Aorta (tissue), 5 donors: ENCODE measurements around the gene CD34. TPM values are rescaled to one million over a fixed set of nuclear protein-coding genes. Genes with fewer than 3 reads are reported as not detected.

ENCODE experiments used
- ATAC-seq: fragments of 200-7000 bp; cut with Tn5 transposase; one replicate; pipeline ENCODE4 v1.9.1; 2022; ENCODE audit warnings: moderate library complexity; ENCODE audit not compliant: low FRiP score
- DNase-seq, 2 donors: peaks; one replicate each; pipeline ENCODE4 v3.0.0-alpha.2; 2020
- H3K27ac ChIP-seq, 2 donors: one replicate each; pipeline ENCODE4 v1.5.1; 2013; ENCODE audit warnings: low read length in 2 of 2, mild to moderate bottlenecking in 2 of 2, moderate library complexity in 2 of 2, control low read depth in 1 of 2, inconsistent platforms in 1 of 2, low read depth in 1 of 2
- H3K27me3 ChIP-seq, 2 donors: one replicate each; pipeline ENCODE4 v1.6.1; 2013; ENCODE audit warnings: control low read depth in 1 of 2, low read length in 1 of 2, mild to moderate bottlenecking in 1 of 2, moderate library complexity in 1 of 2; ENCODE audit not compliant: insufficient read depth in 2 of 2, control insufficient read depth in 1 of 2
- H3K36me3 ChIP-seq, 2 donors: one replicate each; pipeline ENCODE4 v1.6.1; 2013; ENCODE audit warnings: control low read depth in 1 of 2, low read length in 1 of 2, mild to moderate bottlenecking in 1 of 2; ENCODE audit not compliant: insufficient read depth in 2 of 2, control insufficient read depth in 1 of 2
- H3K4me1 ChIP-seq, 2 donors: one replicate each; pipeline ENCODE4 v1.6.1; 2013; ENCODE audit warnings: low read length in 2 of 2, control low read depth in 1 of 2, mild to moderate bottlenecking in 1 of 2, moderate library complexity in 1 of 2; ENCODE audit not compliant: insufficient read depth in 2 of 2, control insufficient read depth in 1 of 2
- H3K4me3 ChIP-seq, 2 donors: one replicate each; pipeline ENCODE4 v1.5.1; 2013; ENCODE audit warnings: low read length in 2 of 2, control low read depth in 1 of 2, mild to moderate bottlenecking in 1 of 2
- H3K9me3 ChIP-seq: one replicate; pipeline ENCODE4 v1.6.1; 2013; ENCODE audit warnings: mild to moderate bottlenecking, low read length; ENCODE audit not compliant: control insufficient read depth
- WGBS, 2 donors: extraction: QIAGEN DNeasy Blood & Tissue Kit; methylation state at CpG; one replicate each; pipeline ENCODE4 v1.1.7; 2013; 5-methylcytosine and 5-hydroxymethylcytosine counted together
- intact Hi-C, 2 donors: fragments of 100-400 bp; cut with DNase I; formaldehyde crosslinking; loops; one replicate each; pipeline versions ENCODE4 v1.14.2 to v1.15.0; 2022
- polyA plus RNA-seq, 2 donors: library from polyadenylated mRNA; stranded (reverse); fragments of 200-250 nt; gene quantifications; one replicate each; pipeline ENCODE4 v1.2.3, GENCODE V29; 2013
- total RNA-seq, 2 donors: library from RNA; stranded (reverse); fragmentation: NEBNext Ultra II Directional; extraction: Animal tissue kit (Norgen Biotek cat#: 25700); gene quantifications; one replicate each; pipeline ENCODE4 v1.2.1, GENCODE V29; 2021
- donor health status: healthy with polysubstance abuse.
- donor health status: Bipolar disorder and iron deficiency.
- donor health status: DM: no; HTN: no; CAD: no.
- donor health status: DM: no; HTN: no; CAD: no.
- donor health status: DM: yes; HTN: yes; CAD: no.

The CD34 gene
- total and polyA plus RNA-seq, 4 donors, result 10.5 to 195 (median 39.0) TPM

DNA sequence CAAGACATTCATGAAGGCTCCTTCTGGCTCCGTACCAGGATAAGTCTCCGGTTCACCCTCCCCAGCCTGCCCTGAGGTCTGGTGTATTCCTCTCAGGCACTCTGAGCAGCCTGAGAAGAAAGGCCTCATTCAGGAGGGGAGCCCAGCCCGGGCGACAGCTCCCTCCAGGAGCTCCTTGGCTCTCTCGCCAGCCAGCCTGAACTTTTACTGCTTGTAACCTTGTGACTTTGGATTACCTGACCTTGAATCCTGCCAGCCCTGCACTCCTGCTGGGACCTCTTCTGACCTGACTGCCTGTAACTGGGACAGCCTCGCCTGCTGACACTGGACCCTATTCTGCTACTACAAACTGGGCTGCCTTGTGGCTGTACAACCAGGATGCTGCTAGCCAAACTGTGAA lies 65.8 kb downstream of the CD34 start:
- H3K27ac ChIP-seq, result peak overlapping the region in 1 of 2 donors; percentile 34
- H3K4me1 ChIP-seq, result peaks cover 4 to 8% of the 10 kb centered on the region in 2 donors
- intact Hi-C loops, result no loop called here
- 81 to 88% methylated on average over 6 of the region's 6 CpGs for WGBS, 2 donors
- H3K4me3 ChIP-seq, result no peak overlapping the region
- no peaks in the 10 kb centered on the region for H3K27me3 ChIP-seq
- DNase-seq, result no peak
- no peak for ATAC-seq
- H3K36me3 ChIP-seq, result no peaks in the 10 kb centered on the region
- no peaks in the 10 kb centered on the region for H3K9me3 ChIP-seq

DNA sequence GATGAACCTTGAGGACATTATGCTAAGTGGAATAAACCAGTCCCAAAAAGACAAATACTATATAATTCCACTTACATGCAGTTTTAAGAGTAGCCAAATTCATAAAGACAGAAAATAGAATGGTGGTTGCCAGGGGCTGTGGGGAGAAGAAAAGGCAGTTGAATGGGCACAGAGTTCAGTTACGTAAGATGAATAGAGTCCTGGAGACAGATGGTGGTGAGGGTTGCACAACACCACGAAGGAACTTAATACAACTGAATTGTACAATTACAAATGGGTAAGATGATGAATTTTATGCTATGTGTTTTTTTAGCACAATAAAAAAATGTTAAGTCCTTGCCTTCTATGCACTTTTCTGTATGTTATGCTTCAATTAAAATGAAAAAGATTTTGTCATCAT lies 66.6 kb downstream of the CD34 start:
- Histone ChIP-seq H3K36me3 (no peaks in the 10 kb centered on the region), H3K27me3 (no peaks in the 10 kb centered on the region), H3K27ac (no peak overlapping the region), H3K4me1 (peaks cover 4 to 5% of the 10 kb centered on the region in 2 donors), H3K4me3 (no peak overlapping the region), H3K9me3 (no peaks in the 10 kb centered on the region)
- intact Hi-C loops, result no loop called here
- no peak for DNase-seq
- ATAC-seq, result no peak
- 83 to 91% methylated on average over 2 of the region's 2 CpGs for WGBS, 2 donors

DNA sequence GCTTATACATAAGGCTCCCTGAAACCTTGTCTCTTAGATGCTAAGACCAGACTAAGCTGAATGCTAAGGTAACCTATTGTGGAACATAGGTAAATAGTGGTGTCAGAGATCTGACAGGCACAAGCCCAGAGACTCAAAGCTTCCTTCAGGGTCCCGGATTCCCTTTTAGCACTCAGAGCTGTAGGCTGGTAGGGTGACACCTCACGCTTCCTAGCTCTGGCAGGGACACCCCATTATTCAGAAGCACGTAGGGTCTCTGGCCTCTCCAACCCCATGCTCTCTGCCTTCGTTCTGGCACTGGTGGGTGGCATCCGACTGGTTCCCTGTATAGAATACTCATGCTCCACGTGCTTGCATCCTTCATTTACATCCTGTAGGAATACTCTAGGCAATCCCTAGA lies 68.4 kb downstream of the CD34 start:
- Histone ChIP-seq H3K4me1 (peaks cover 0 to 6% of the 10 kb centered on the region in 2 donors), H3K4me3 (no peak overlapping the region), H3K9me3 (no peaks in the 10 kb centered on the region), H3K27me3 (no peaks in the 10 kb centered on the region), H3K27ac (no peak overlapping the region), H3K36me3 (no peaks in the 10 kb centered on the region)
- DNase-seq (no peak), ATAC-seq (no peak)
- 88 to 91% methylated on average over 6 of the region's 6 CpGs for WGBS, 2 donors
- intact Hi-C loops, result no loop called here

DNA sequence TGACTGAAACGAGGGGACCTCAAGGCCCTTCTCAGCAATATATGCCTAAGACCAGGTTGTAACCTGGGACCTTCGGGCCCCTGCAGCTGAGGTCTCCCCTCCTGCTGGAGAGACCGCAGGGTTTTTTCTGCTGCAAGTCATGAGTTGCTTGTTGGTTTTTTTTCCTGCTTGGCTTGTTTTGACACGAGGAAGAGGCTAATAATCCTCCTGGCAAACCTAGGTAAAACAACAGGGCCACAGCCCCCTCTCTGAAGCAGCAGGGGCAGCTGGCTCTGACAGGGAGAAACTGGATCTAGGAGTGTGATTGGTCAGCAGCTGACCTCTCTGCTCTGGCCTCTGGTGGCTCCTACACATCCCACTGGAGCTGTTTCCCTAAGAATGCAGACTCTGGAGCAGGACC lies 69.0 kb downstream of the CD34 start:
- intact Hi-C loops, result no loop called here
- ATAC-seq, result no peak
- Histone ChIP-seq H3K36me3 (no peaks in the 10 kb centered on the region), H3K4me3 (no peak overlapping the region), H3K9me3 (no peaks in the 10 kb centered on the region), H3K4me1 (peaks cover 0 to 6% of the 10 kb centered on the region in 2 donors), H3K27ac (no peak overlapping the region), H3K27me3 (no peaks in the 10 kb centered on the region)
- WGBS, 2 donors, result 68 to 75% methylated on average over 4 of the region's 4 CpGs
- DNase-seq, result no peak

DNA sequence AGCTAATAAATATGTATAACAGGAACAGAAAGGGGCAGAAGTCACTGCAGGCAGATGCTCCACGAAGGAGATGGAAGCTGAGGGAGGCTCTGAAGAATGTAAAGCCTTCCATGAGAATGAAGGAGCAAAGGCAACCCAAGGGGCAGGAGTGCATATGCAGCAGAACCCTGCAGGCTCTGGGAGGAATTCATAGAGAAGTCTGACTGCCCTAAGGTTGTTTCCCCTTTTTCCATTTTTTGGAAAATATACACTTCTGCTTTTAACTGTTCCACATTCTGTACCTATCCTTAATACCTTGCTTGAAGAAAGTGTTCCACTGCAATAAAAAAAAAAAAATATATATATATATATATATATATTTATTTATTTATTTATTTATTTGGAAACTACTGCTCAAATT lies 69.6 kb downstream of the CD34 start:
- no peak for ATAC-seq
- 64 to 79% methylated on average over 1 of the region's 1 CpG for WGBS, 2 donors
- no peaks in the 10 kb centered on the region for H3K27me3 ChIP-seq
- no peak for DNase-seq
- H3K4me3 ChIP-seq, result no peak overlapping the region
- H3K4me1 ChIP-seq, result peaks cover 0 to 6% of the 10 kb centered on the region in 2 donors
- no peak overlapping the region for H3K27ac ChIP-seq
- H3K9me3 ChIP-seq, result no peaks in the 10 kb centered on the region
- no peaks in the 10 kb centered on the region for H3K36me3 ChIP-seq
- intact Hi-C loops, result no loop called here

DNA sequence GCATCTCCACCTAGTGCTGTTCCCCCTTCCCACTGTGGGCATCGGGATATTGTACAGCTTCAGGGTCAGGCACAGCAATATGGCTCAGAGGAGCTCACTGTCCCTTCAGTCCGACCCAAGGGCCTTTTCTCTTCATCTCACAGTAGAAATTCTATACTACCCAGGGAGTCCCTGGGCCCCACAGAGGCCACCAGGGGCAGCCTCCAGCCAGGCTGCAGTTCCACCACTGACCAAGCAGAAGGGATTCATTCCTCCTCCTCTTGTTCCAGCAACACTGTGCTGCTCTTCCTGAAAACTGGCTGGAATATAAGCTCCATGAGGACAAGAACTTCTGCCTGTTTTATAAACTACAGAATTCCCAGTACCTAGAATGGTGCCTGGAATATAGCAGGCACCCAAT lies 70.5 kb downstream of the CD34 start:
- no peaks in the 10 kb centered on the region for H3K36me3 ChIP-seq
- DNase-seq (no peak), ATAC-seq (no peak)
- H3K9me3 ChIP-seq, result no peaks in the 10 kb centered on the region
- intact Hi-C loops, result no loop called here
- H3K27ac ChIP-seq, result peak overlapping the region in 1 of 2 donors; percentile 16
- H3K27me3 ChIP-seq, result no peaks in the 10 kb centered on the region
- 88 to 93% methylated on average over 2 of the region's 2 CpGs for WGBS, 2 donors
- H3K4me3 ChIP-seq, result no peak overlapping the region
- peaks cover 0 to 6% of the 10 kb centered on the region in 2 donors for H3K4me1 ChIP-seq

DNA sequence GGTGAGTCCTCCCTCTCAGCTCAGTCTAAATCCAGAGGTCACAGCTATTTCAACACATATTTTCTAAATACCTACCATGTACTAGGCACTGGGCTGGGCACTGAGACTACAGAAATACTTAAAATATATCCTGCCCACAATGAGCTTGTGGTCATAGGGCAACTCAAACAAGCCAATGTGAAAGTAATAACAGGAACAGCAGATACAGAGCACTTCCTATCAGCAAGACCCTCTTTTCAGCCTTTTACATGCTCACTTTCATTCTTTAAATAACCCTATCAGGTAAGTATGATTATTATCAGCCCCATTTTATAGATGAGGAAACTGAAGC lies 71.9 kb downstream of the CD34 start:
- intact Hi-C loops, result no loop called here
- Histone ChIP-seq H3K27ac (peak overlapping the region in 1 of 2 donors; percentile 47), H3K27me3 (no peaks in the 10 kb centered on the region), H3K4me3 (no peak overlapping the region), H3K36me3 (no peaks in the 10 kb centered on the region), H3K4me1 (peaks cover 0 to 6% of the 10 kb centered on the region in 2 donors), H3K9me3 (no peaks in the 10 kb centered on the region)
- DNase-seq (no peak), ATAC-seq (no peak)

DNA sequence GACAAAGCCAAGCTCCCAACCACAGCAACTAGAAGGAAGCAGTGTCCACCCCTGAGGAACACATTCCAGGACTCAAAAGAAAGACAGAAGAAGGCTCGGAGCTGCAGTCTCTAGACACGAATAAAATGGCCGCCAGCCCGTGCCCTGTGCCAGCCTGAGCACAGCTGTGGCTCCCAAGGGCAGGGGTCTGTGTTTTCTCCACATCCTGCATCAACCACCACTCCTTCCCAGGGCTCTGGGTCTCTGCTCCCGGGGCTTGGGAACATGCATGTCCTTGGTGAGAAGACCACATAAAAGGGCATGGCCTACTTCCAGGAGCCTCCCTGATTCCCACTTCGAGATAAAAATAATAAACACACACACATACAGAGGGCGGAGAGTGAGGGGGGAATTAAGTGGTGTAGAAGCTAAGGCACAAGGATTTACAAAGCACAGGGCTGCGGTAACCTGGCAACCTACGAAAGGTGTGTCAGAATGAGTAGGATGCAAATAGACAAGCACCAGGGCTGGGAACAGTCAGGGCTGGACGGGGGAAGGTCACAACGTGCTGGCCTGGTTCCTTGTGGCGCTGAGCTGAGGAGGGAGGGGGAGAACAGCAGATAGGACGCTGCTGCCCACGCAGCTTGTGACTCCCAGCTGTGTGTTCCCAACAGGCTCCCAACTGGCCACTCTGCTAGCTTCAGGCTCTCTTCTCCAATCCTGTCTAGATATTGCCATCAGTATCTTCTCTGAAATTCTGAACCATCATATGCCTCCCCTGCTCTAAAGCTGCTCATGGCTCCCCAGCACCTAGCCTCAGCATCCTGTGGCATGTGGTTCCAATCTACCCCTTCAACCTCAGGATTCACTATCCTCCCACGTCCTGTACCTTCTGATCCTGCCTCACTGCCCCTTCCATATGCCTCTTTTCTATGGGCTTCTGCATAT lies 72.5 kb downstream of the CD34 start:
- no peaks in the 10 kb centered on the region for H3K9me3 ChIP-seq
- peak overlapping the region in 1 of 2 donors; percentile 47 for H3K27ac ChIP-seq
- peaks cover 0 to 6% of the 10 kb centered on the region in 2 donors for H3K4me1 ChIP-seq
- no peaks in the 10 kb centered on the region for H3K27me3 ChIP-seq
- 54 to 63% methylated on average over 14 to 15 of the region's 15 CpGs for WGBS, 2 donors
- no peaks in the 10 kb centered on the region for H3K36me3 ChIP-seq
- no peak overlapping the region for H3K4me3 ChIP-seq
- ATAC-seq, result peak; percentile 62
- intact Hi-C loops, result no loop called here
- DNase-seq, result peak in 1 of 2 donors; percentile 79

DNA sequence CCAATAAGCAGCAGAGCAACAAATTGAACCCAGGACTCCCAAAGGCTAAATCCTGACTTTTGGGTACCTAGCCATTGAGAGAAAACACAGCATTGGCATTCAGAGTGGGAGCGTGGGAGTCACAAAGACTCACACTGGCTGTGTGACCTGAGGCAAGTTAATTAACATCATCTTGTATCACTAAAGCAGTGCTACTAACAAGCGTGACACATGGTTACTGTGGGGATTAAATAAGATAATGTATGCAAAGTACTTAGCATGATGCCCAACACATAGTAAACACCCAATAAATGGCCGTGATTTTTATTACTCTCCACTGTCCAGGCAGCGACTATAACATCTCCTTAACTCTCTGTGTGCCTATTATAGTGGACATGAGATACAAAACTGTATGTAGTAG lies 73.3 kb downstream of the CD34 start:
- H3K9me3 ChIP-seq, result no peaks in the 10 kb centered on the region
- intact Hi-C loops, result no loop called here
- 84 to 89% methylated on average over 4 of the region's 4 CpGs for WGBS, 2 donors
- H3K36me3 ChIP-seq, result no peaks in the 10 kb centered on the region
- peaks cover 0 to 6% of the 10 kb centered on the region in 2 donors for H3K4me1 ChIP-seq
- H3K27ac ChIP-seq, result peak overlapping the region in 1 of 2 donors; percentile 58
- no peaks in the 10 kb centered on the region for H3K27me3 ChIP-seq
- ATAC-seq (no peak), DNase-seq (no peak)
- H3K4me3 ChIP-seq, result no peak overlapping the region
